ENCODE results near the gene NCAPG2. TPM values are rescaled to one million over a fixed set of nuclear protein-coding genes. Genes with fewer than 3 reads are reported as not detected.

Gene NCAPG2
- total RNA-seq, 1 experiment from 2014 or later, result 99.5 TPM

DNA sequence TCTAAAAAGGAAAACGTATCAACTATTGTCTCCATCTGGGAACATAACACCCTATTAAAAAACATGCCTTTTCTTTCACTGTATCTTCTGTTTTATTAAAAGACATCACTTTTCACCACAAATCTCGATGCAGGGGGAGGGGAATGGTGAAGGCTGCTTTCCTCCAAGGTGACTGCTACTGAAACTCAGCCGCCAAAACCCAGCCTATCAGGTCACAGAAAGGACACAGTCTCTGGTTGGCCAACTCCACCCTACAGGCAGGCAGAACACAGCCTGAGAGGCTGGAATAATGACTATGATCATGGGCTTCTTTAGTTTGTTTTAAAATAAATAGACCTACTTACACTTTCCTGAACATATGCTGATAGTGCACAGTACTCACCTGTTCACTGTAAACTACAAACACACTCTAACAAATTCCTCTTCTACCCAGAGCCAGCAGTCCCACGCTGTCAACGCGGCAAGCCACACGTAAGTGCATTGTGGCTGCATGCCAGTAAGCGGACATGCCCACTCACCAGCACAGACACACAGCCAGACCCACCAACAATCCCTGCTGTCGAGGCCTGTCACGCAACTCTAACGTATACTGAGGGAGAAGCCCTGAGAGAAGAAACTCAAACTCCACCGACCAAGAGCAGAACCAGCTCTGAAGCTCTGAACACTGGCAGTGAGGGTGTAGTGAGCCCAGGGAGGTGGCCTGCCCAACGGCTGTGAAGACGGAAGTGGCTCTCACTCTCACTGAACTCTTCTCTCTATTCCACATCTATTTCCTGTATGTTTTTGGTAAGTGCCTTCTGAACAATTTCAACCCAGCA, 41.8 kb downstream of the NCAPG2 start:
- ChIA-PET CTCF (no interaction called here), POLR2A (ENCODE audit: unreplicated experiment) (no interaction called here)
- TF ChIP-seq, protein P1, sequence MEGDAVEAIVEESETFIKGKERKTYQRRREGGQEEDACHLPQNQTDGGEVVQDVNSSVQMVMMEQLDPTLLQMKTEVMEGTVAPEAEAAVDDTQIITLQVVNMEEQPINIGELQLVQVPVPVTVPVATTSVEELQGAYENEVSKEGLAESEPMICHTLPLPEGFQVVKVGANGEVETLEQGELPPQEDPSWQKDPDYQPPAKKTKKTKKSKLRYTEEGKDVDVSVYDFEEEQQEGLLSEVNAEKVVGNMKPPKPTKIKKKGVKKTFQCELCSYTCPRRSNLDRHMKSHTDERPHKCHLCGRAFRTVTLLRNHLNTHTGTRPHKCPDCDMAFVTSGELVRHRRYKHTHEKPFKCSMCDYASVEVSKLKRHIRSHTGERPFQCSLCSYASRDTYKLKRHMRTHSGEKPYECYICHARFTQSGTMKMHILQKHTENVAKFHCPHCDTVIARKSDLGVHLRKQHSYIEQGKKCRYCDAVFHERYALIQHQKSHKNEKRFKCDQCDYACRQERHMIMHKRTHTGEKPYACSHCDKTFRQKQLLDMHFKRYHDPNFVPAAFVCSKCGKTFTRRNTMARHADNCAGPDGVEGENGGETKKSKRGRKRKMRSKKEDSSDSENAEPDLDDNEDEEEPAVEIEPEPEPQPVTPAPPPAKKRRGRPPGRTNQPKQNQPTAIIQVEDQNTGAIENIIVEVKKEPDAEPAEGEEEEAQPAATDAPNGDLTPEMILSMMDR (conservative IDR thresholded peaks at IDR 0.05), result no peak
- TF ChIP-seq EZH2 (IDR thresholded peaks at IDR 0.05; ENCODE audit: low read depth), result no peak
- BruUV-seq (replicated peaks), result no TSS peak
- Histone ChIP-seq H3K4me3 (no peak overlapping the region), H3K27ac (no peak overlapping the region), H3K79me2 (ENCODE audit: low read depth) (no peaks in the 10 kb centered on the region), H3K4me1 (replicated peaks; ENCODE audit: insufficient read depth) (no peaks in the 10 kb centered on the region), H3K9me3 (ENCODE audit: insufficient read depth, low read depth) (no peaks in the 10 kb centered on the region), H3K4me2 (no peak overlapping the region), H4K20me1 (ENCODE audit: insufficient read depth) (no peaks in the 10 kb centered on the region), H2AFZ (no peak overlapping the region), H3K27me3 (ENCODE audit: insufficient read depth, low read depth) (no peaks in the 10 kb centered on the region), H3K36me3 (ENCODE audit: low read depth) (peaks cover 26% of the 10 kb centered on the region; the same call in 1 of the 2 replicates), H3K9me2 (ENCODE audit: insufficient read depth) (no peaks in the 10 kb centered on the region), H3F3A (ENCODE audit: insufficient read depth, low read depth) (no peaks in the 10 kb centered on the region; the same call in none of the 2 replicates)
- intact Hi-C loops (cut with micrococcal nuclease; ENCODE audit: unreplicated experiment), result no loop called here
- no peak for DNase-seq

DNA sequence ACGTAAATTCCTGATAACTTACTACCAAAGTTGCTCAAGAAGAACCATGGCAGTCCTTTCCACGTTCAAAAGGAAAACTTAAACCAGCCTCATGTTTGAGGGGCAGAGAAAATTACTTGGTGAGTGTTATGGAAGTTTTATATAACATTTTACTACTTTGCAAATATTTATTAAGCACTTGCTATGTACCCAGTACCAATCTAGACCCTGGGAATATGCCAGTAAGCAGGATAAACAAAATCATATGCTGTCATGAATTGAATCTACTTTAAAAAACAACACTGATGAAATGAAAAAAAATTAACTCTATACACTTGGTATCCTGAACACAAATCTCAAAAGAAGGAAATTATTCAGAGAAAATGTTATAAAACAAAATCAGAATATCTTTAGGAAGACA, 46.1 kb downstream of the NCAPG2 start:
- intact Hi-C loops (cut with micrococcal nuclease; ENCODE audit: unreplicated experiment), result no loop called here
- TF ChIP-seq, protein P1 (conservative IDR thresholded peaks at IDR 0.05), result no peak
- no peak for TF ChIP-seq EZH2 (IDR thresholded peaks at IDR 0.05; ENCODE audit: low read depth)
- Histone ChIP-seq H3K4me1 (replicated peaks; ENCODE audit: insufficient read depth) (no peaks in the 10 kb centered on the region), H3K36me3 (ENCODE audit: low read depth) (peaks cover 26% of the 10 kb centered on the region), H3K27me3 (ENCODE audit: insufficient read depth, low read depth) (no peaks in the 10 kb centered on the region), H3K4me3 (no peak overlapping the region), H4K20me1 (ENCODE audit: insufficient read depth) (no peaks in the 10 kb centered on the region), H3K9me2 (ENCODE audit: insufficient read depth) (no peaks in the 10 kb centered on the region), H3F3A (ENCODE audit: insufficient read depth, low read depth) (no peaks in the 10 kb centered on the region; the same call in none of the 2 replicates), H3K4me2 (no peak overlapping the region), H3K27ac (no peak overlapping the region), H2AFZ (no peak overlapping the region), H3K9me3 (ENCODE audit: insufficient read depth, low read depth) (no peaks in the 10 kb centered on the region), H3K79me2 (ENCODE audit: low read depth) (no peaks in the 10 kb centered on the region)
- POLR2A ChIA-PET (ENCODE audit: unreplicated experiment), result no interaction called here
- CTCF ChIA-PET, result no interaction called here
- no TSS peak for BruUV-seq (replicated peaks)
- DNase-seq, result no peak

DNA sequence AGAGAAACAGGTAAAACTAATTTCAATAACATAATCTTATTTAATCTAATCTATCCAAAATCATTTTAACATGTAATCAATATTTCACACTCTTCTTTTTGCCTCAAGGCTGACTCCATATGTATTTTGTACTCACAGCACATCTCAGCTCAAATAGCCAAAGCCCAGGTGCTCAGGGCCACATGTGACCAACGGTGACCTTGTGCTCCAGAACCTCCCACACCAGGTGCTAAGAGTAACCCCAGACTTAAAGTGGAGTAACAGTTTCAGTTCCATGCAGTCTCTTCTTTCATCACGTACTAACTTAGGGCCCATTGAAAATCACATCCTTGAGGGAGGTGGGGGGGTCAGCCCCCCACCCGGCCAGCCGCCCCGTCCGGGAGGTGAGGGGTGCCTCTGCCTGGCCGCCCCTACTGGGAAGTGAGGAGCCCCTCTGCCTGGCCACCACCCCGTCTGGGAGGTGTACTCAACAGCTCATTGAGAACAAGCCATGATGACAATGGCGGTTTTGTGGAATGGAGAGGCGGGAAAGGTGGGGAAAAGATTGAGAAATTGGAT, 47.3 kb downstream of the NCAPG2 start:
- CTCF ChIA-PET, result no interaction called here
- BruUV-seq (replicated peaks), result no TSS peak
- H3K4me1 ChIP-seq (replicated peaks; ENCODE audit: insufficient read depth), result no peaks in the 10 kb centered on the region
- intact Hi-C loops (cut with micrococcal nuclease; ENCODE audit: unreplicated experiment), result no loop called here
- no peak for TF ChIP-seq EZH2 (IDR thresholded peaks at IDR 0.05; ENCODE audit: low read depth)
- TF ChIP-seq, protein P1 (conservative IDR thresholded peaks at IDR 0.05), result no peak
- no peaks in the 10 kb centered on the region for H3K9me3 ChIP-seq (ENCODE audit: insufficient read depth, low read depth)
- no peaks in the 10 kb centered on the region for H3K79me2 ChIP-seq (ENCODE audit: low read depth)
- no peaks in the 10 kb centered on the region for H3K9me2 ChIP-seq (ENCODE audit: insufficient read depth)
- no peak overlapping the region for H2AFZ ChIP-seq
- no peak overlapping the region for H3K4me3 ChIP-seq
- H4K20me1 ChIP-seq (ENCODE audit: insufficient read depth), result no peaks in the 10 kb centered on the region
- no peak overlapping the region for H3K27ac ChIP-seq
- no peak for DNase-seq
- no peaks in the 10 kb centered on the region for H3K27me3 ChIP-seq (ENCODE audit: insufficient read depth, low read depth)
- no peaks in the 10 kb centered on the region; the same call in none of the 2 replicates for H3F3A ChIP-seq (ENCODE audit: insufficient read depth, low read depth)
- no peak overlapping the region for H3K4me2 ChIP-seq
- POLR2A ChIA-PET (ENCODE audit: unreplicated experiment), result no interaction called here
- H3K36me3 ChIP-seq (ENCODE audit: low read depth), result peaks cover 24% of the 10 kb centered on the region
